Neuronal stem cell (in vitro differentiated cells): ENCODE data around the gene CCDC97.
A peak's percentile ranks its signal among the peaks of the same experiment; 100 is the strongest.

Experiments used
- DNase-seq: peaks from one replicate; pipeline ENCODE4 v3.0.0-alpha.2; 2013; ENCODE audit warnings: low spot score
- H2AFZ ChIP-seq: one replicate; pipeline ENCODE4 v1.6.1; 2013; ENCODE audit warnings: mild to moderate bottlenecking, low read length, inconsistent platforms
- H2AK5ac ChIP-seq: 2 replicates; pipeline ENCODE4 v1.6.1; 2013; ENCODE audit warnings: low read depth, mild to moderate bottlenecking, inconsistent platforms, low read length, moderate library complexity, mixed read lengths
- H2BK120ac ChIP-seq: 2 replicates; pipeline ENCODE4 v1.6.1; 2013; ENCODE audit warnings: low read depth, mild to moderate bottlenecking, inconsistent platforms, low read length, moderate library complexity, mixed read lengths
- H2BK12ac ChIP-seq: one replicate; pipeline ENCODE4 v1.6.1; 2013; ENCODE audit warnings: low read length, inconsistent platforms
- H2BK15ac ChIP-seq: 2 replicates; pipeline ENCODE4 v1.6.1; 2013; ENCODE audit warnings: mild to moderate bottlenecking, low read length, inconsistent platforms, mixed read lengths
- H2BK5ac ChIP-seq: one replicate; pipeline ENCODE4 v1.6.1; 2013; ENCODE audit warnings: inconsistent platforms, mild to moderate bottlenecking, low read length, moderate library complexity
- H3K14ac ChIP-seq: one replicate; pipeline ENCODE4 v1.6.1; 2013; ENCODE audit warnings: low read length, inconsistent platforms
- H3K18ac ChIP-seq: 2 replicates; pipeline ENCODE4 v1.6.1; 2013; ENCODE audit warnings: low read length, inconsistent platforms
- H3K23ac ChIP-seq: 2 replicates; pipeline ENCODE4 v1.6.1; 2013; ENCODE audit warnings: low read depth, mild to moderate bottlenecking, mixed read lengths, low read length, inconsistent platforms; ENCODE audit not compliant: poor library complexity
- H3K27ac ChIP-seq: replicated peaks from 3 replicates; pipeline ENCODE4 v1.5.1; 2013; ENCODE audit warnings: low read length, inconsistent platforms
- H3K27me3 ChIP-seq, 3 experiments: 2 replicates each; pipeline ENCODE4 v1.6.1; 2013; ENCODE audit warnings: low read length in 3 of 3, mild to moderate bottlenecking in 2 of 3, inconsistent platforms in 1 of 3, low read depth in 1 of 3, mixed read lengths in 1 of 3, moderate library complexity in 1 of 3; ENCODE audit not compliant: control insufficient read depth in 3 of 3, insufficient read depth in 3 of 3
- H3K36me3 ChIP-seq, 2 donors: replicated peaks in 1 of 2; 2 replicates each; pipeline ENCODE4 v1.6.1; 2013; ENCODE audit warnings: low read length in 2 of 2; ENCODE audit not compliant: control insufficient read depth in 2 of 2, insufficient read depth in 2 of 2
- H3K4ac ChIP-seq: 2 replicates; pipeline ENCODE4 v1.6.1; 2013; ENCODE audit warnings: inconsistent platforms, mild to moderate bottlenecking, low read length, moderate library complexity
- H3K4me1 ChIP-seq, 2 donors: 1 replicate in 1 of 2; 2 replicates in 1 of 2; pipeline ENCODE4 v1.6.1; 2013; ENCODE audit warnings: low read length in 2 of 2, low read depth in 1 of 2; ENCODE audit not compliant: control insufficient read depth in 2 of 2, insufficient read depth in 1 of 2
- H3K4me2 ChIP-seq: one replicate; pipeline ENCODE4 v1.6.1; 2013; ENCODE audit warnings: mild to moderate bottlenecking, low read length, inconsistent platforms; ENCODE audit not compliant: insufficient read depth, poor library complexity, severe bottlenecking
- H3K4me3 ChIP-seq, 2 donors: 2 replicates each; pipeline ENCODE4 v1.5.1; 2013; ENCODE audit warnings: low read length in 2 of 2, mild to moderate bottlenecking in 2 of 2, inconsistent platforms in 1 of 2, moderate library complexity in 1 of 2
- H3K79me1 ChIP-seq: one replicate; pipeline ENCODE4 v1.6.1; 2013; ENCODE audit warnings: low read depth, mild to moderate bottlenecking, inconsistent platforms, low read length, moderate library complexity
- H3K9ac ChIP-seq: one replicate; pipeline ENCODE4 v1.6.1; 2013; ENCODE audit warnings: mild to moderate bottlenecking, low read depth, low read length, inconsistent platforms; ENCODE audit not compliant: poor library complexity
- H3K9me3 ChIP-seq, 2 donors: replicated peaks in 1 of 2; 2 replicates each; pipeline versions ENCODE3 to v1.6.1; 2013; ENCODE audit warnings: low read length in 2 of 2, mild to moderate bottlenecking in 2 of 2, inconsistent platforms in 1 of 2, low read depth in 1 of 2, mixed read lengths in 1 of 2, moderate library complexity in 1 of 2; ENCODE audit not compliant: control insufficient read depth in 2 of 2, insufficient read depth in 1 of 2
- H4K8ac ChIP-seq: one replicate; pipeline ENCODE4 v1.6.1; 2013; ENCODE audit warnings: low read depth, mild to moderate bottlenecking, inconsistent platforms, low read length, moderate library complexity
- H4K91ac ChIP-seq: one replicate; pipeline ENCODE4 v1.6.1; 2013; ENCODE audit warnings: low read length, low read depth, mild to moderate bottlenecking, inconsistent platforms; ENCODE audit not compliant: poor library complexity
- WGBS, 2 donors: extraction: QIAGEN DNeasy Blood & Tissue Kit; methylation state at CpG; one replicate each; pipeline ENCODE4 v1.1.7; 2013; ENCODE audit warnings: missing lambda C conversion rate in 2 of 2, mixed read lengths in 1 of 2; ENCODE audit not compliant: insufficient read length in 2 of 2, insufficient replicate concordance in 1 of 2; ENCODE audit errors: extremely low coverage in 2 of 2; 5-methylcytosine and 5-hydroxymethylcytosine counted together

CCDC97 gene

GRCh38 chr19:41355035-41355434 is 45.1 kb downstream of the CCDC97 start:
- Histone ChIP-seq H3K27me3 (peaks cover 0 to 37% (median 25%) of the 10 kb centered on the region in 3 experiments), H3K4me3 (no peak overlapping the region)

GRCh38 chr19:41355802-41356201 is 45.8 kb downstream of the CCDC97 start:
- WGBS, 2 donors: no CpG with 5 or more reads among the region's 3 CpGs
- Histone ChIP-seq H2BK120ac (no peak overlapping the region), H2BK12ac (no peak overlapping the region), H2AK5ac (no peak overlapping the region), H2AFZ (no peak overlapping the region), H3K27me3 (peaks cover 0 to 32% (median 25%) of the 10 kb centered on the region in 3 experiments), H3K18ac (no peak overlapping the region), H3K36me3 (no peaks in the 10 kb centered on the region), H3K9ac (no peak overlapping the region), H3K4ac (no peak overlapping the region), H2BK15ac (no peak overlapping the region), H2BK5ac (no peak overlapping the region), H3K4me3 (no peak overlapping the region), H4K8ac (no peak overlapping the region), H3K14ac (no peak overlapping the region), H3K27ac (no peak overlapping the region), H3K4me2 (no peak overlapping the region), H3K23ac (no peak overlapping the region), H3K9me3 (peaks cover 0 to 1% of the 10 kb centered on the region in 2 donors), H3K4me1 (peaks cover 12 to 20% of the 10 kb centered on the region in 2 donors), H3K79me1 (no peaks in the 10 kb centered on the region), H4K91ac (no peak overlapping the region)
- DNase-seq: no peak

More at GRCh38 chr19:41355035-41355434, 45.1 kb downstream of the CCDC97 start:
- Histone ChIP-seq H3K14ac (no peak overlapping the region), H2BK5ac (no peak overlapping the region), H2BK120ac (no peak overlapping the region), H2BK15ac (no peak overlapping the region), H3K18ac (no peak overlapping the region), H3K36me3 (no peaks in the 10 kb centered on the region), H3K4ac (no peak overlapping the region), H2AK5ac (peak overlapping the region; percentile 89), H3K27ac (no peak overlapping the region), H3K4me1 (peaks cover 14 to 23% of the 10 kb centered on the region in 2 donors), H2AFZ (no peak overlapping the region), H3K9ac (no peak overlapping the region), H3K23ac (no peak overlapping the region), H4K91ac (no peak overlapping the region), H3K79me1 (no peaks in the 10 kb centered on the region), H3K9me3 (peaks cover 0 to 1% of the 10 kb centered on the region in 2 donors), H3K4me2 (no peak overlapping the region), H2BK12ac (no peak overlapping the region), H4K8ac (no peak overlapping the region)
- DNase-seq: no peak
- WGBS, 2 donors: no CpG with 5 or more reads among the region's 1 CpG

GRCh38 chr19:41356984-41357739 is 47.2 kb downstream of the CCDC97 start:
- Histone ChIP-seq H3K14ac (no peak overlapping the region), H3K18ac (no peak overlapping the region), H3K9me3 (peaks cover 0 to 1% of the 10 kb centered on the region in 2 donors), H3K27me3 (peaks cover 0 to 19% (median 14%) of the 10 kb centered on the region in 3 experiments), H3K4me1 (peaks cover 3 to 9% of the 10 kb centered on the region in 2 donors), H2BK5ac (no peak overlapping the region), H3K23ac (no peak overlapping the region), H4K91ac (no peak overlapping the region), H3K27ac (no peak overlapping the region), H3K4me2 (no peak overlapping the region), H2AFZ (no peak overlapping the region), H4K8ac (no peak overlapping the region), H3K79me1 (no peaks in the 10 kb centered on the region), H2AK5ac (peak overlapping the region; percentile 88), H2BK12ac (no peak overlapping the region), H3K36me3 (peaks cover 0 to 4% of the 10 kb centered on the region in 2 donors), H3K4me3 (no peak overlapping the region), H3K4ac (no peak overlapping the region), H2BK120ac (no peak overlapping the region), H2BK15ac (no peak overlapping the region), H3K9ac (no peak overlapping the region)
- no peak for DNase-seq
- no CpG with 5 or more reads among the region's 11 CpGs for WGBS, 2 donors

GRCh38 chr19:41357746-41358145 is 47.8 kb downstream of the CCDC97 start:
- Histone ChIP-seq H3K9me3 (no peaks in the 10 kb centered on the region), H4K8ac (no peak overlapping the region), H2BK12ac (no peak overlapping the region), H2BK15ac (no peak overlapping the region), H2AK5ac (peak overlapping the region; percentile 88), H3K18ac (no peak overlapping the region), H3K79me1 (no peaks in the 10 kb centered on the region), H3K27ac (no peak overlapping the region), H3K23ac (peak overlapping the region; percentile 44), H3K4me1 (peaks cover 0 to 7% of the 10 kb centered on the region in 2 donors), H2BK120ac (no peak overlapping the region), H2AFZ (no peak overlapping the region), H3K4me3 (peak overlapping the region in 1 of 2 donors; percentile 26), H3K4me2 (no peak overlapping the region), H3K27me3 (peaks cover 0 to 13% (median 8%) of the 10 kb centered on the region in 3 experiments), H2BK5ac (no peak overlapping the region), H3K36me3 (peaks cover 0 to 8% of the 10 kb centered on the region in 2 donors), H3K14ac (no peak overlapping the region), H3K9ac (no peak overlapping the region), H3K4ac (peak overlapping the region; percentile 11), H4K91ac (no peak overlapping the region)
- DNase-seq: no peak
- WGBS, 2 donors: no CpG with 5 or more reads among the region's 13 CpGs
